ENCODE data around the gene TBX18.

TBX18 gene

DNA sequence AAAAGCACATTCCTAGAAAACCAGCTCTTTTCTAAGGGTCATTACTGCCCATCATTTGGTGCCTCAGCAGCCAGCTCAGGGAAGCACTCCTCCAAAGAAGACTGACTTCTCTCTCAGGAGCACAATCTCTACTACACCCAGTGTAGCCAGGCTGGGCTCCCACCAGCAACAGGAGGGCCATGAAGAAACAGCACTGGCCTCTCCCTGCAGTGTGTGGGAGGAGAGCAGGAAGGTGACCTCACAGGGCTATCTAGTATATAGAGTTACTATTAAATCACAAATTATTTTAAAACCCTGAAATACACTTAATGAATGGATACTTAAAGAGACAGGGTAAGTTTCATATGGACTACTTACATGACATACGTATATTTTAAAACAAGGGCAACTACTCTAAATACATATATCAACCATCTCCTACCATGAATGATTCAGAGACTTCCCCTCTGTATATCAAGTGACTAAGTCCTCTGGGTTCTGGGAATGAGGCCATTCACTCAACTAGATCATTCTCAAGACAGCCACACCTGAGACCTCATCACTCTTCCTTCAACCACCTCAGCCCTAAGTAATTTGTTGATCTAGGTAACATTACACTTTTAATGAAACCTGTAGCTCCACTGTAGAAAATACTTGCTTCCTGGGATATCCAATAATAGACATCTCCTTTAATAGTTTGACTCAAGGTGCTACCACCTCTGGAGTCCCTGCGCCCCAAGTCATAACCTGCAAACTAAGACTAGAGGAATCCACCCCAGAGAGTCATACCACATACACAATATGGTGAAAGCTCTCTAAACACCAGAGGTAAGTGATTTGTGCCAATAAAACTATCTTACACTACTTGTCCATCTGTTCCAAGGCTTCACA lies 25.2 kb downstream of the TBX18 start:
- no peak overlapping the region for H3K4me3 ChIP-seq (ENCODE audit: control insufficient read depth, low read depth, low read length)
- TF ChIP-seq, protein P1, sequence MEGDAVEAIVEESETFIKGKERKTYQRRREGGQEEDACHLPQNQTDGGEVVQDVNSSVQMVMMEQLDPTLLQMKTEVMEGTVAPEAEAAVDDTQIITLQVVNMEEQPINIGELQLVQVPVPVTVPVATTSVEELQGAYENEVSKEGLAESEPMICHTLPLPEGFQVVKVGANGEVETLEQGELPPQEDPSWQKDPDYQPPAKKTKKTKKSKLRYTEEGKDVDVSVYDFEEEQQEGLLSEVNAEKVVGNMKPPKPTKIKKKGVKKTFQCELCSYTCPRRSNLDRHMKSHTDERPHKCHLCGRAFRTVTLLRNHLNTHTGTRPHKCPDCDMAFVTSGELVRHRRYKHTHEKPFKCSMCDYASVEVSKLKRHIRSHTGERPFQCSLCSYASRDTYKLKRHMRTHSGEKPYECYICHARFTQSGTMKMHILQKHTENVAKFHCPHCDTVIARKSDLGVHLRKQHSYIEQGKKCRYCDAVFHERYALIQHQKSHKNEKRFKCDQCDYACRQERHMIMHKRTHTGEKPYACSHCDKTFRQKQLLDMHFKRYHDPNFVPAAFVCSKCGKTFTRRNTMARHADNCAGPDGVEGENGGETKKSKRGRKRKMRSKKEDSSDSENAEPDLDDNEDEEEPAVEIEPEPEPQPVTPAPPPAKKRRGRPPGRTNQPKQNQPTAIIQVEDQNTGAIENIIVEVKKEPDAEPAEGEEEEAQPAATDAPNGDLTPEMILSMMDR (conservative IDR thresholded peaks at IDR 0.05; ENCODE audit: control insufficient read depth, insufficient read depth, low read depth, low read length), result no peak
- DNase-seq (ENCODE audit: low read depth), result peak; percentile 43

DNA sequence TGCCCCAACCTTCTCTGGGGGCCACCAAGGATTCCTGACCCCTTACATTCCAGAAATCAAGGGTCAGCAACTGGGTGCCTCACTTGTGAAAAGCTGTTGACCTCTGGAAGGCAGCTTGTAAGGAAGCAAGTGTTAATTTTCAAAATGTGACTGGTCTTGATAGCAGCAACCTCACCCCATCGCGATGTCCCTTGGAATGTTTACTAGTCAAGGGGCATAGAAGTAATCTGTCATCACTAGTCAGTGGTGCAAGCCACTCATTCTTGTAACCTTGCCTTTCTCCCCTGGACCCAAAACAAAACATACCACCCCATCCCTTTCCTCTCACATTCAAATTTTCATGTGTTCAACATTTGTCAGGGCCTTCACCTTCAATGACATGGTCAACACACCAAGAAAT lies 30.5 kb downstream of the TBX18 start:
- TF ChIP-seq, protein P1 (conservative IDR thresholded peaks at IDR 0.05; ENCODE audit: control insufficient read depth, insufficient read depth, low read depth, low read length), result no peak
- DNase-seq (ENCODE audit: low read depth), result no peak
- H3K4me3 ChIP-seq (ENCODE audit: control insufficient read depth, low read depth, low read length), result no peak overlapping the region

DNA sequence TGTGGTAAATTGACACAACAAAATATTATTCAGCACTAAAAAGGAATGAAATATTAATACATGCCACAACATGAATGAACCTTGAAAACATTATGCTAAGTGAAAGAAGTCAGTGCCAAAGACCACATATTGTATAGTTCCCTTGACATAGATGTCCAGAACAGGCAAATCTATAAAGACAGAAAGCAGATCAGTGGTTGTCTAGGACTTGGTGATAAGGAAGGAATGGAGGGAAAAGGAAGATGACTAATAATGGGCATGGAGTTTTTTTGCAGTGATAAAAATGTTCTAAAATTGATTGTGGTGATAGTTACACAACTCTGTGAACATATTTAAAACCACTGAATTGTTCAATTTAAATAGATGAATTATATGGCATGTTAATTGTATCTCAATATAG lies 32.5 kb downstream of the TBX18 start:
- H3K4me3 ChIP-seq (ENCODE audit: control insufficient read depth, low read depth, low read length), result no peak overlapping the region
- DNase-seq (ENCODE audit: low read depth), result no peak
- TF ChIP-seq, protein P1 (conservative IDR thresholded peaks at IDR 0.05; ENCODE audit: control insufficient read depth, insufficient read depth, low read depth, low read length), result no peak

DNA sequence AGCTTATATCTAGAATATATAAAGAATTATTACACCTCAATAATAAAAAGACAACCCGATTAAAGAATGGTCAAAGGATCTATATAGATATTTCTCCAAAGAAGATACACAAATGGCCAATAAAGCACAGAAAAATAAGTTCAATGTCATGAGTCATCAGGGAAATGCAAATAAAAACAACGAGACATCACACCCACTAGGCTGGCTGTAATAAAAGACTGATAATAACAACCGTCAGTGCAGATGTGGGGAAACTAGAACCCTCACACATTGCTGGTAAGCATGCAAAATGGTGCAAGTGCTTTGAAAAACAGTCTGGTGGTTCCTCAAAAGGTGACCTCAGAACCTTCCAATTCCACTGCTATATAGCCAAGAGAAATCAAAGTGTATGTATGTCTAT lies 33.0 kb downstream of the TBX18 start:
- no peak for DNase-seq (ENCODE audit: low read depth)
- TF ChIP-seq, protein P1 (conservative IDR thresholded peaks at IDR 0.05; ENCODE audit: control insufficient read depth, insufficient read depth, low read depth, low read length), result no peak
- H3K4me3 ChIP-seq (ENCODE audit: control insufficient read depth, low read depth, low read length), result no peak overlapping the region

DNA sequence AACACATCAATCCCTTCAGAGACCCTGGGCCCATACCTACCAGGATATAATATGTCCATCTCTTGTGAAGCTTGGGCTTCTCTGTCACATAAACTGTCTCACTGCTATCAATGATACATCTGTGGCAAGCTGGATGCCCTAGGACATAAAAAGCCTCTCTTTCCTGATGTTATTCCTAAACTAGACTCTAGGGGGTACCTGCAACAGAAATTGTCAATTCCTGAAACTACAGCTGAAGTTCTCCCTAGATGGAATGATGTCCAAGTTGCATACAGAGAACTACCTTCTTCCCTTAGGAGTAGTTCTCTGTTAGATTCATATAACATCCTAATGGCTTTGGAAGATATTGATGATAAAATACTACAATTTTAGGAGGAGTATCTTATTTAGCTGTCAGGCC lies 35.8 kb downstream of the TBX18 start:
- TF ChIP-seq, protein P1 (conservative IDR thresholded peaks at IDR 0.05; ENCODE audit: control insufficient read depth, insufficient read depth, low read depth, low read length), result peak; percentile 60
- DNase-seq (ENCODE audit: low read depth), result peak; percentile 53

DNA sequence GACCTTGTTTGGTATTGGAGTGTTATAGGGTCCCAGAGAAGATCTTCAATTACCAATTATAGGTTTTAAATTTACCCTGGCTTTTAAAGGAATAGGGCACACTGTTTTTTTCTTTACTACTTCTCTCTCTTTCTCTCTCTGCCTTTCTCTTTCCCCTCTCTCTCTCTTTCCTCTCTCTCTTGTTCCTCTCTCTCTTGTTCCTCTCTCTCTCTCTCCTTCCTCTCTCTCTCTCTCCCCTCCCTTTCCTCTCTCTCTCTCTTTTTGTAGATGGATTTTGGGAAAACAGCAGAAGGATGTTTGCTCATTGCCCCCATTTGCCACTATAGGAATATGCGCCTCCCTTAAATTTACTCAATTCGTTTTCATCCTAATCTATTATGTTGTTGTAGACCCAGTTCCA lies 45.2 kb downstream of the TBX18 start:
- no peak for DNase-seq (ENCODE audit: low read depth)
- TF ChIP-seq, protein P1 (conservative IDR thresholded peaks at IDR 0.05; ENCODE audit: control insufficient read depth, insufficient read depth, low read depth, low read length), result no peak
- no peak overlapping the region for H3K4me3 ChIP-seq (ENCODE audit: control insufficient read depth, low read depth, low read length)

More for the DNA sequence above, 35.8 kb downstream of the TBX18 start:
- no peak overlapping the region for H3K4me3 ChIP-seq (ENCODE audit: control insufficient read depth, low read depth, low read length)
